DND-41 (cell line): ENCODE data around the gene ATP9B.

Experiments used
- CTCF ChIP-seq: IDR thresholded peaks from 2 replicates; pipeline ENCODE4 v1.5.1; 2012; ENCODE audit warnings: borderline replicate concordance, low read length, moderate library complexity, mild to moderate bottlenecking; ENCODE audit not compliant: poor library complexity, severe bottlenecking; ENCODE audit errors: extremely low read depth
- EZH2 ChIP-seq: IDR thresholded peaks from 3 replicates; pipeline ENCODE4 v1.6.1; 2012; ENCODE audit warnings: borderline replicate concordance, low read depth, mild to moderate bottlenecking, moderate library complexity, low read length, inconsistent platforms; ENCODE audit not compliant: severe bottlenecking

- TF ChIP-seq CTCF (no peak), EZH2 (no peak)
Observed at GRCh38 chr18:79317703-79318102, 248.5 kb downstream of the ATP9B start.
